ENCODE data around the gene C3orf20. TPM values are rescaled to one million over a fixed set of nuclear protein-coding genes. Genes with fewer than 3 reads are reported as not detected.

Gene C3orf20
- total and polyA plus RNA-seq, 9 of the 15 experiments (the other 6 are each of a cell fraction or from before 2014, with no cell fraction given): 0.04 TPM; not detected in 8

GRCh38 chr3:14793858-14794234 is 118.9 kb downstream of the C3orf20 start:
- H3K27me3 ChIP-seq (ENCODE audit: control insufficient read depth in 2 of 2, insufficient read depth in 2 of 2, low read length in 2 of 2): peaks cover 19 to 72% of the 10 kb centered on the region in 2 experiments; a peak in 3 of 5 replicates
- ATAC-seq (no peak), FAIRE-seq (no peak), DNase-seq (ENCODE audit: extremely low read depth in 1 of 4, low spot score in 3 of 4) (no peak)
- WGBS (ENCODE audit: insufficient coverage, low coverage, missing lambda C conversion rate): 0% methylated on average over 5 of the region's 5 CpGs
- H2AFZ ChIP-seq (ENCODE audit: low read depth, low read length): no peak overlapping the region
- no peaks in the 10 kb centered on the region for H3K79me2 ChIP-seq (ENCODE audit: control insufficient read depth, insufficient read depth, low read length)
- ChIA-PET CTCF (ENCODE audit: low intra/inter-chr PET ratio) (no interaction called here), POLR2A (interaction anchor here (0.6 to 1.9 kb wide), 4 partner anchors 10 to 22 kb away, joined by 3 to 5 read pairs (median 4); no protein-coding TSS in a partner anchor)
- no peaks in the 10 kb centered on the region; a peak in 2 of 5 replicates for H3K4me1 ChIP-seq (replicated peaks in 1 of 2; ENCODE audit: control insufficient read depth in 2 of 2, insufficient read depth in 2 of 2, low read length in 2 of 2)
- H3K9me1 ChIP-seq (ENCODE audit: control insufficient read depth, insufficient read depth, low read length): no peaks in the 10 kb centered on the region
- H3K9ac ChIP-seq (ENCODE audit: insufficient read depth in 1 of 2, low read depth in 2 of 2, low read length in 2 of 2): no peak overlapping the region
- H3K27ac ChIP-seq (ENCODE audit: extremely low read depth, low read depth, low read length): no peak overlapping the region
- H3K4me3 ChIP-seq: no peak overlapping the region
- H3K9me3 ChIP-seq (replicated peaks; ENCODE audit: control insufficient read depth, insufficient read depth, low read depth, low read length): no peaks in the 10 kb centered on the region
- H3K4me2 ChIP-seq (ENCODE audit: insufficient read depth, low read length): no peak overlapping the region
- H3K36me3 ChIP-seq (ENCODE audit: control insufficient read depth, insufficient read depth, low read length): no peaks in the 10 kb centered on the region
- intact Hi-C loops (cut with micrococcal nuclease): loop anchor here (5.0 kb wide), 1 partner anchor 68 kb away; no protein-coding TSS in a partner anchor
- no TSS peak for BruUV-seq (replicated peaks)
- in situ Hi-C loops (cut with MboI): no loop called here
- peaks cover 9% of the 10 kb centered on the region; the same call in 1 of the 2 replicates for H4K20me1 ChIP-seq (replicated peaks; ENCODE audit: control insufficient read depth, insufficient read depth, low read length)
- TF ChIP-seq ZNF707 (CRISPR knock-in tag; conservative IDR thresholded peaks at IDR 0.05) (no peak), ZNF134 (CRISPR knock-in tag; conservative IDR thresholded peaks at IDR 0.05) (no peak), ZNF507 (tag; conservative IDR thresholded peaks at IDR 0.05) (no peak), KLF6 (CRISPR knock-in tag; IDR thresholded peaks at IDR 0.05; ENCODE audit: borderline replicate concordance) (no peak), HNRNPLL (IDR thresholded peaks at IDR 0.05; ENCODE audit: low read depth, low read length, poor library complexity, severe bottlenecking) (no peak), CBFA2T3 (IDR thresholded peaks at IDR 0.05) (no peak), TAF1 (IDR thresholded peaks at IDR 0.05; ENCODE audit: control insufficient read depth, extremely low read depth, insufficient read depth, low read length, severe bottlenecking) (no peak), MNT (conservative IDR thresholded peaks at IDR 0.05) (no peak), HOMEZ (CRISPR knock-in tag; IDR thresholded peaks at IDR 0.05) (no peak), GABPA (tag; conservative IDR thresholded peaks at IDR 0.05; ENCODE audit: low read depth) (no peak), E2F5 (CRISPR knock-in tag; IDR thresholded peaks at IDR 0.05) (no peak), ZNF830 (CRISPR knock-in tag; IDR thresholded peaks at IDR 0.05) (no peak), MLLT1 (IDR thresholded peaks at IDR 0.05) (no peak)
